H1 (cell line): Measurements from ENCODE around the gene YPEL2. TPM values are rescaled to one million over a fixed set of nuclear protein-coding genes. Genes with fewer than 3 reads are reported as not detected.

ENCODE experiments used
- CTCF ChIA-PET: fragments of 300-600 bp; sonication (Branson Sonifier 250); formaldehyde crosslinking; loops from one replicate; lab custom pipeline; 2021; ENCODE audit not compliant: partially characterized antibody; lab: Charles Lee
- POLR2A ChIA-PET: fragments of 300-600 bp; sonication (Branson Sonifier 250); formaldehyde crosslinking; loops from one replicate; lab custom pipeline; 2021; ENCODE audit warnings: inconsistent platforms; ENCODE audit not compliant: partially characterized antibody; lab: Charles Lee
- DNase-seq, 2 experiments: peaks; one replicate each; pipeline versions ENCODE4 v3.0.0 to v3.0.0-alpha.2; 2010 to 2022; ENCODE audit warnings: low spot score in 2 of 2, low read depth in 1 of 2, mixed read lengths in 1 of 2
- FAIRE-seq: peaks from 2 replicates; lab custom pipeline; 2011; peaks lifted over from hg19 to GRCh38; lab: Jason Lieb, UNC
- H2AFZ ChIP-seq: 2 replicates; pipeline ENCODE4 v1.8.1; 2012; ENCODE audit warnings: low read length, inconsistent platforms
- H2AK5ac ChIP-seq: 2 replicates; pipeline ENCODE4 v1.6.1; 2013; ENCODE audit warnings: low read depth, low read length
- H2BK120ac ChIP-seq: replicated peaks from 2 replicates; pipeline ENCODE3; 2013; ENCODE audit warnings: low read depth, low read length, inconsistent platforms
- H2BK12ac ChIP-seq: 2 replicates; pipeline ENCODE4 v1.6.1; 2013; ENCODE audit warnings: low read depth, low read length
- H2BK15ac ChIP-seq: 2 replicates; pipeline ENCODE4 v1.6.1; 2013; ENCODE audit warnings: low read length
- H2BK20ac ChIP-seq: 2 replicates; pipeline ENCODE4 v1.6.1; 2013; ENCODE audit warnings: low read length
- H2BK5ac ChIP-seq: 2 replicates; pipeline ENCODE4 v1.6.1; 2013; ENCODE audit warnings: low read depth, low read length
- H3K14ac ChIP-seq: 2 replicates; pipeline ENCODE4 v1.6.1; 2013; ENCODE audit warnings: inconsistent platforms; ENCODE audit not compliant: insufficient read length
- H3K18ac ChIP-seq: 2 replicates; pipeline ENCODE4 v1.6.1; 2013; ENCODE audit warnings: low read length; ENCODE audit errors: extremely low read depth
- H3K23ac ChIP-seq: 2 replicates; pipeline ENCODE4 v1.6.1; 2013; ENCODE audit warnings: inconsistent platforms; ENCODE audit not compliant: insufficient read length
- H3K23me2 ChIP-seq: 2 replicates; pipeline ENCODE4 v1.6.1; 2013; ENCODE audit warnings: low read depth, low read length
- H3K27ac ChIP-seq: 2 replicates; pipeline ENCODE4 v1.6.1; 2011; ENCODE audit warnings: low read depth, low read length, inconsistent platforms
- H3K27me3 ChIP-seq, 4 experiments: replicated peaks in 1 of 4; 1 replicate in 1 of 4; 2 replicates in 3 of 4; pipeline versions ENCODE4 v1.6.1 to v1.8.1; 2011 to 2013; ENCODE audit warnings: low read length in 3 of 4, mild to moderate bottlenecking in 3 of 4, inconsistent platforms in 2 of 4, mixed read lengths in 2 of 4, moderate library complexity in 1 of 4; ENCODE audit not compliant: control insufficient read depth in 3 of 4, insufficient read depth in 3 of 4; ENCODE audit errors: extremely low read depth in 1 of 4
- H3K36me3 ChIP-seq, 4 experiments: 2 replicates each; pipeline versions ENCODE4 v1.6.1 to v1.8.1; 2011 to 2013; ENCODE audit warnings: mild to moderate bottlenecking in 4 of 4, low read length in 3 of 4, moderate library complexity in 2 of 4, control low read depth in 1 of 4, inconsistent platforms in 1 of 4; ENCODE audit not compliant: insufficient read depth in 4 of 4, control insufficient read depth in 2 of 4
- H3K4ac ChIP-seq: replicated peaks from 2 replicates; pipeline ENCODE3; 2013; ENCODE audit warnings: low read length, low read depth, mixed read lengths, inconsistent platforms; ENCODE audit not compliant: insufficient read length
- H3K4me1 ChIP-seq, 4 experiments: replicated peaks in 1 of 4; 1 replicate in 1 of 4; 2 replicates in 3 of 4; pipeline versions ENCODE4 v1.6.1 to v1.8.1; 2011 to 2013; ENCODE audit warnings: low read length in 3 of 4, inconsistent platforms in 2 of 4, mixed read lengths in 1 of 4; ENCODE audit not compliant: insufficient read depth in 4 of 4, control insufficient read depth in 3 of 4
- H3K4me2 ChIP-seq, 2 experiments: 2 replicates each; pipeline versions ENCODE4 v1.6.1 to v1.8.1; 2011 to 2013; ENCODE audit warnings: low read depth in 2 of 2, low read length in 2 of 2, control low read depth in 1 of 2, inconsistent platforms in 1 of 2, mild to moderate bottlenecking in 1 of 2; ENCODE audit not compliant: insufficient read depth in 1 of 2
- H3K4me3 ChIP-seq, 4 experiments: fragments of 200-600, 300-600 bp in 1 of 4; sonication (generic), shearing (Covaris generic), sonication (Bioruptor Twin) in 1 of 4; 2 replicates each; pipeline versions ENCODE4 v1.5.1 to v1.8.1; 2011 to 2016; ENCODE audit warnings: low read length in 4 of 4, low read depth in 3 of 4, control low read depth in 2 of 4, inconsistent platforms in 2 of 4, mild to moderate bottlenecking in 2 of 4, mixed read lengths in 1 of 4, moderate library complexity in 1 of 4; ENCODE audit not compliant: insufficient read depth in 2 of 4; ENCODE audit errors: extremely low read depth in 1 of 4
- H3K56ac ChIP-seq: replicated peaks from 2 replicates; pipeline ENCODE3; 2013; ENCODE audit warnings: low read depth, mild to moderate bottlenecking, mixed read lengths, low read length, inconsistent platforms; ENCODE audit not compliant: insufficient read length
- H3K79me1 ChIP-seq: 2 replicates; pipeline ENCODE4 v1.6.1; 2013; ENCODE audit warnings: low read depth, low read length, control low read depth
- H3K79me2 ChIP-seq, 2 experiments: 2 replicates each; pipeline versions ENCODE4 v1.6.1 to v1.8.1; 2012 to 2013; ENCODE audit warnings: low read length in 2 of 2, mild to moderate bottlenecking in 2 of 2, inconsistent platforms in 1 of 2; ENCODE audit not compliant: insufficient read depth in 2 of 2, control insufficient read depth in 1 of 2
- H3K9ac ChIP-seq, 4 experiments: replicated peaks in 1 of 4; 1 replicate in 1 of 4; 2 replicates in 3 of 4; pipeline versions ENCODE4 v1.6.1 to v1.8.1; 2011 to 2013; ENCODE audit warnings: low read depth in 3 of 4, low read length in 3 of 4, control low read depth in 2 of 4, mild to moderate bottlenecking in 2 of 4, moderate library complexity in 2 of 4, inconsistent platforms in 1 of 4; ENCODE audit errors: extremely low read depth in 1 of 4
- H3K9me3 ChIP-seq, 2 experiments: 2 replicates each; pipeline versions ENCODE4 v1.6.1 to v1.8.1; 2012 to 2013; ENCODE audit warnings: mild to moderate bottlenecking in 2 of 2, moderate library complexity in 2 of 2, control low read depth in 1 of 2, inconsistent platforms in 1 of 2, low read depth in 1 of 2, low read length in 1 of 2, mixed read lengths in 1 of 2; ENCODE audit not compliant: insufficient read depth in 2 of 2
- H4K20me1 ChIP-seq, 2 experiments: replicated peaks in 1 of 2; 2 replicates each; pipeline versions ENCODE3 to v1.8.1; 2011 to 2013; ENCODE audit warnings: inconsistent platforms in 2 of 2, low read length in 2 of 2, mild to moderate bottlenecking in 1 of 2; ENCODE audit not compliant: insufficient read depth in 2 of 2, control insufficient read depth in 1 of 2
- H4K5ac ChIP-seq: 2 replicates; pipeline ENCODE4 v1.6.1; 2013; ENCODE audit warnings: low read length, low read depth, mixed read lengths, inconsistent platforms; ENCODE audit not compliant: insufficient read length
- H4K8ac ChIP-seq: 2 replicates; pipeline ENCODE4 v1.8.0; 2013; ENCODE audit warnings: mild to moderate bottlenecking, moderate library complexity, low read length, inconsistent platforms; ENCODE audit not compliant: insufficient read depth; ENCODE audit errors: extremely low read depth
- H4K91ac ChIP-seq: replicated peaks from 2 replicates; pipeline ENCODE3; 2013; ENCODE audit warnings: low read length, mixed read lengths, inconsistent platforms; ENCODE audit not compliant: insufficient read length
- CTBP2 ChIP-seq: IDR thresholded peaks from 2 replicates; pipeline ENCODE4 v1.7.0; 2011; ENCODE audit warnings: borderline replicate concordance, mild to moderate bottlenecking, moderate library complexity, mixed read lengths, low read length; ENCODE audit not compliant: insufficient read depth, insufficient read length
- CTCF ChIP-seq, 3 experiments: IDR thresholded peaks; 1 replicate in 2 of 3; 2 replicates in 1 of 3; pipeline versions ENCODE4 v1.5.1 to v1.6.1; 2011; ENCODE audit warnings: low read length in 3 of 3, mild to moderate bottlenecking in 3 of 3, inconsistent platforms in 2 of 3, low read depth in 1 of 3, moderate library complexity in 1 of 3; ENCODE audit not compliant: insufficient read depth in 1 of 3; ENCODE audit errors: control extremely low read depth in 1 of 3
- WGBS, 2 experiments: shearing (Covaris generic) in 1 of 2; methylation state at CpG; one replicate each; pipeline versions ENCODE4 v1.1.6 to v1.1.7; 2013 to 2015; ENCODE audit warnings: low lambda C conversion rate in 2 of 2, mixed read lengths in 2 of 2, inconsistent platforms in 1 of 2, low coverage in 1 of 2, missing lambda C conversion rate in 1 of 2; ENCODE audit not compliant: insufficient replicate concordance in 2 of 2, insufficient coverage in 1 of 2, insufficient read length in 1 of 2; ENCODE audit errors: extremely low coverage in 1 of 2, missing lambda C conversion rate in 1 of 2; 5-methylcytosine and 5-hydroxymethylcytosine counted together
- polyA plus RNA-seq, 7 experiments: library from polyadenylated mRNA; depleted of rRNA in 3 of 7; stranded (reverse) in 5 of 7; unstranded in 2 of 7; fragments of >200 nt in 5 of 7; fragments of 200-250 nt in 2 of 7; gene quantifications; 1 replicate in 5 of 7; 2 replicates in 1 of 7; 4 replicates in 1 of 7; pipeline versions ENCODE4 v1.2.1 to v1.2.3, GENCODE V29; 2011 to 2013; ENCODE audit warnings: missing spikeins in 2 of 7, mixed read lengths in 2 of 7
- total RNA-seq: library from RNA; stranded (reverse); fragmentation: NEBNext Ultra II Directional; extraction: Animal tissue kit (Norgen Biotek cat#: 25700); gene quantifications from 2 replicates; pipeline ENCODE4 v1.2.1, GENCODE V29; 2021

Gene YPEL2
- total and polyA plus RNA-seq, 2 of the 8 experiments (the other 6 are each of a cell fraction or from before 2014, with no cell fraction given): 1.6 to 3.5 TPM

GRCh38 chr17:59365383-59365981, 34.0 kb downstream of the YPEL2 start:
- Histone ChIP-seq H2AK5ac (no peak overlapping the region), H3K27me3 (no peaks in the 10 kb centered on the region), H3K18ac (peak overlapping the region; percentile 51; the same call in 1 of the 2 replicates), H3K36me3 (no peaks in the 10 kb centered on the region), H3K9me3 (no peaks in the 10 kb centered on the region), H2BK12ac (peak overlapping the region; percentile 93), H3K4ac (peak overlapping the region; percentile 22), H3K4me2 (peak overlapping the region; percentile 37 to 51), H2BK5ac (peak overlapping the region; percentile 73), H3K9ac (no peak overlapping the region), H4K20me1 (no peaks in the 10 kb centered on the region), H2BK15ac (no peak overlapping the region), H3K56ac (no peak overlapping the region), H3K23me2 (no peaks in the 10 kb centered on the region), H4K5ac (no peak overlapping the region), H4K91ac (no peak overlapping the region), H3K79me2 (no peaks in the 10 kb centered on the region), H3K27ac (peak overlapping the region; percentile 34; the same call in 1 of the 2 replicates), H3K4me3 (peak overlapping the region in 1 of 4 experiments; percentile 17; a peak in 2 of 8 replicates), H3K14ac (no peak overlapping the region), H3K23ac (no peak overlapping the region), H4K8ac (no peak overlapping the region), H2BK20ac (peak overlapping the region; percentile 53; the same call in 1 of the 2 replicates), H2AFZ (no peak overlapping the region; the same call in 1 of the 2 replicates), H3K4me1 (peaks cover 14 to 35% (median 24%) of the 10 kb centered on the region in 4 experiments), H3K79me1 (no peaks in the 10 kb centered on the region), H2BK120ac (no peak overlapping the region)
- FAIRE-seq: no peak
- ChIA-PET POLR2A (interaction anchor here (1.7 kb wide), 2 partner anchors 9 to 12 kb away, joined by 6 to 7 read pairs; no protein-coding TSS in a partner anchor), CTCF (interaction anchor here (0.8 to 2.8 kb wide), 16 partner anchors 10 to 155 kb away, joined by 3 to 9 read pairs (median 4); no protein-coding TSS in a partner anchor)
- WGBS, 2 experiments: 73% methylated on average over 4 of the region's 4 CpGs; no CpG with 5 or more reads in 1 of the 2 experiments
- no peak for DNase-seq
- TF ChIP-seq CTBP2 (no peak), CTCF (IDR thresholded peaks at IDR 0.05; ENCODE audit: control extremely low read depth in 1 of 3, insufficient read depth in 1 of 3, low read depth in 1 of 3, low read length in 3 of 3) (no peak)
